Neutrophil (primary cell): ENCODE results near the gene NRG2.

Experiments used
- H3K27ac ChIP-seq: fragments of 200-600 bp; sonication (generic); 2 replicates; pipeline ENCODE4 v1.5.1; 2016; ENCODE audit warnings: mild to moderate bottlenecking, moderate library complexity
- H3K27me3 ChIP-seq: fragments of 200-600 bp; sonication (generic); 2 replicates; pipeline ENCODE4 v1.6.0; 2016; ENCODE audit warnings: mild to moderate bottlenecking
- H3K36me3 ChIP-seq: fragments of 200-600 bp; sonication (generic); 2 replicates; pipeline ENCODE4 v1.5.1; 2017
- H3K4me1 ChIP-seq, 2 experiments: fragments of 200-600 bp in 1 of 2; sonication (generic) in 1 of 2; 1 replicate in 1 of 2; 2 replicates in 1 of 2; pipeline versions ENCODE4 v1.5.1 to v1.6.1; 2013 to 2016; ENCODE audit warnings: low read depth in 1 of 2, low read length in 1 of 2, mild to moderate bottlenecking in 1 of 2, moderate library complexity in 1 of 2; ENCODE audit not compliant: control insufficient read depth in 1 of 2, insufficient read depth in 1 of 2
- H3K4me3 ChIP-seq, 2 experiments: fragments of 200-600 bp in 1 of 2; sonication (generic) in 1 of 2; 1 replicate in 1 of 2; 2 replicates in 1 of 2; pipeline ENCODE4 v1.5.1; 2013 to 2016; ENCODE audit warnings: low read depth in 1 of 2, low read length in 1 of 2, mild to moderate bottlenecking in 1 of 2, moderate library complexity in 1 of 2
- H3K9me3 ChIP-seq: fragments of 200-600 bp; sonication (generic); 2 replicates; pipeline ENCODE4 v1.5.1; 2016
- TF ChIP-seq, protein P1 (sequence below): fragments of 200-600 bp; sonication (generic); IDR thresholded peaks from 2 replicates; pipeline ENCODE4 v1.5.1; 2016; ENCODE audit warnings: antibody characterized with exemption

Gene NRG2

GRCh38 chr5:139962445-139962844 is 80.7 kb downstream of the NRG2 start:
- Histone ChIP-seq H3K27me3 (peaks cover 15% of the 10 kb centered on the region), H3K27ac (no peak overlapping the region), H3K4me3 (no peak overlapping the region), H3K4me1 (peaks cover 0 to 21% of the 10 kb centered on the region in 2 experiments), H3K9me3 (no peaks in the 10 kb centered on the region), H3K36me3 (no peaks in the 10 kb centered on the region)
- TF ChIP-seq, protein P1, sequence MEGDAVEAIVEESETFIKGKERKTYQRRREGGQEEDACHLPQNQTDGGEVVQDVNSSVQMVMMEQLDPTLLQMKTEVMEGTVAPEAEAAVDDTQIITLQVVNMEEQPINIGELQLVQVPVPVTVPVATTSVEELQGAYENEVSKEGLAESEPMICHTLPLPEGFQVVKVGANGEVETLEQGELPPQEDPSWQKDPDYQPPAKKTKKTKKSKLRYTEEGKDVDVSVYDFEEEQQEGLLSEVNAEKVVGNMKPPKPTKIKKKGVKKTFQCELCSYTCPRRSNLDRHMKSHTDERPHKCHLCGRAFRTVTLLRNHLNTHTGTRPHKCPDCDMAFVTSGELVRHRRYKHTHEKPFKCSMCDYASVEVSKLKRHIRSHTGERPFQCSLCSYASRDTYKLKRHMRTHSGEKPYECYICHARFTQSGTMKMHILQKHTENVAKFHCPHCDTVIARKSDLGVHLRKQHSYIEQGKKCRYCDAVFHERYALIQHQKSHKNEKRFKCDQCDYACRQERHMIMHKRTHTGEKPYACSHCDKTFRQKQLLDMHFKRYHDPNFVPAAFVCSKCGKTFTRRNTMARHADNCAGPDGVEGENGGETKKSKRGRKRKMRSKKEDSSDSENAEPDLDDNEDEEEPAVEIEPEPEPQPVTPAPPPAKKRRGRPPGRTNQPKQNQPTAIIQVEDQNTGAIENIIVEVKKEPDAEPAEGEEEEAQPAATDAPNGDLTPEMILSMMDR = no peak

- Histone ChIP-seq H3K9me3 (no peaks in the 10 kb centered on the region), H3K4me1 (peaks cover 0 to 13% of the 10 kb centered on the region in 2 experiments), H3K36me3 (no peaks in the 10 kb centered on the region), H3K4me3 (no peak overlapping the region), H3K27me3 (peaks cover 15% of the 10 kb centered on the region), H3K27ac (no peak overlapping the region)
- TF ChIP-seq, protein P1 = no peak
These were observed 81.5 kb downstream of the NRG2 start for GRCh38 chr5:139961435-139962157.

DNA sequence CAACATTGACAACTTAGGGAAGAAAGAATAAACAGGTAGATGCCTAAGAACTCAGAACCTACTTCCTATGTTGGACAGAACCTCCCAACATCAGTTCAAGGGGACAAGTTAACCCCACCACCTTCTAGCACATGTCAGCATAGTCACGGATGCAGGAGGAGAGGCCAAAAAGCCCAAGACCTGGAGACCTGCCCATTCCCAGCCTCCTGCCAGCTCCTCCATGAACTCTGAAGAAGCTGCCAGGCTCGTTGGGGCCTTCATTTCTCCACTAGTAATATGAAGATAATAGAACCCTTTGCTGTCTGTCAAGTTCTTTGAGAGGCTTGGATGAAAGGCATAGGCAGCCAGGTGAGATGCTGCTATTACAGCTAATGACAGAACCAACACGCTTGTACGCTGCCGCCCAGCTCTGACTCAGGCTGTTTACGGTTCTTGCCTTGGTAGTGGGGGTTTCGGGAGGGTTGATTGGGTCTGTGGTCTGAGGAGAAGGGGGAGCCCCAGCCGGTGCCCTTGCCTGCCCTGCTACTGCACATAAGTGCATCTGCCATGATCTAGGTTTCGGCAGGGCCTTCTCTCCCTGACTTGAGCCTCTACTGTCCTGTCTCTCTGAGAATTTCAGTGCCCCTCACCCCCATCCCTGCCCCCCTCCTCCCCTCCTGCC is 82.2 kb downstream of the NRG2 start:
- Histone ChIP-seq H3K36me3 (no peaks in the 10 kb centered on the region), H3K27ac (no peak overlapping the region), H3K4me3 (no peak overlapping the region), H3K4me1 (peaks cover 0 to 6% of the 10 kb centered on the region in 2 experiments), H3K27me3 (peaks cover 20% of the 10 kb centered on the region), H3K9me3 (no peaks in the 10 kb centered on the region)
- TF ChIP-seq, protein P1 = no peak

GRCh38 chr5:139958432-139959148 is 84.5 kb downstream of the NRG2 start:
- Histone ChIP-seq H3K36me3 (no peaks in the 10 kb centered on the region), H3K27ac (no peak overlapping the region), H3K4me1 (peaks cover 0 to 5% of the 10 kb centered on the region in 2 experiments), H3K9me3 (no peaks in the 10 kb centered on the region), H3K27me3 (peaks cover 38% of the 10 kb centered on the region), H3K4me3 (no peak overlapping the region)
- TF ChIP-seq, protein P1 = no peak

DNA sequence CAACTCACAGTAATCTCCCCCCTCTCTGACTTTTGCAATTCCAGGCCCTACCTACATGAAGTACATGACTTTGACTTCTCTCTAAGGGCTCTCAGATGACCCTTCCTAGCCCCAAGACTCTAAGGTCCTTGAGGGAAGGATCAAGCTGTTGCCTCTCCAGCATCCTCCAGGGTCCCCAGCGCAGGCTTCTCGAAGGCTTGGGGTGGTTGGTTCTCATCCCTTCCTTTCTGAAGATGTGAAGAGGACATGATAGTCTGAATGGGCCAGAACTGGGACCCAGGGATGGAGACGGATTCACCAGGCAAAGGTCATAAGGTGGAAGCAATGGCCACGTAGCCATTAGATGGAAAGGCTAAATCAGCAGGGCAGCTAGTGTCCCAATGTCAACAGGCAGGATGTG is 86.8 kb downstream of the NRG2 start:
- H3K27me3 ChIP-seq = peaks cover 27% of the 10 kb centered on the region
- H3K4me3 ChIP-seq = no peak overlapping the region
- H3K9me3 ChIP-seq = no peaks in the 10 kb centered on the region
- TF ChIP-seq, protein P1 = no peak
- H3K36me3 ChIP-seq = no peaks in the 10 kb centered on the region
- no peak overlapping the region for H3K27ac ChIP-seq
- no peaks in the 10 kb centered on the region for H3K4me1 ChIP-seq
